H7 (cell line): ENCODE data around the gene ZNF654. TPM values are rescaled to one million over a fixed set of nuclear protein-coding genes. Genes with fewer than 3 reads are reported as not detected.

ENCODE experiments used
- DNase-seq: peaks from one replicate; pipeline ENCODE4 v3.0.0; 2012
- H3K27me3 ChIP-seq: 2 replicates; pipeline ENCODE4 v1.6.0; 2011; ENCODE audit warnings: mild to moderate bottlenecking, low read length; ENCODE audit not compliant: control insufficient read depth, insufficient read depth
- H3K36me3 ChIP-seq: replicated peaks from 2 replicates; pipeline ENCODE4 v1.5.1; 2011; ENCODE audit warnings: low read length; ENCODE audit not compliant: control insufficient read depth, insufficient read depth
- H3K4me3 ChIP-seq: 2 replicates; pipeline ENCODE4 v1.5.1; 2011; ENCODE audit warnings: low read depth, mild to moderate bottlenecking, control low read depth, low read length, moderate library complexity; ENCODE audit not compliant: insufficient read depth
- total RNA-seq: library from RNA; depleted of rRNA; stranded (reverse); fragments of >200 nt; shearing (Covaris generic); gene quantifications from 2 replicates; pipeline ENCODE4 v1.2.3, GENCODE V29; 2014

ZNF654 gene
- total RNA-seq, 1 experiment from 2014 or later: 2.1 TPM

DNA sequence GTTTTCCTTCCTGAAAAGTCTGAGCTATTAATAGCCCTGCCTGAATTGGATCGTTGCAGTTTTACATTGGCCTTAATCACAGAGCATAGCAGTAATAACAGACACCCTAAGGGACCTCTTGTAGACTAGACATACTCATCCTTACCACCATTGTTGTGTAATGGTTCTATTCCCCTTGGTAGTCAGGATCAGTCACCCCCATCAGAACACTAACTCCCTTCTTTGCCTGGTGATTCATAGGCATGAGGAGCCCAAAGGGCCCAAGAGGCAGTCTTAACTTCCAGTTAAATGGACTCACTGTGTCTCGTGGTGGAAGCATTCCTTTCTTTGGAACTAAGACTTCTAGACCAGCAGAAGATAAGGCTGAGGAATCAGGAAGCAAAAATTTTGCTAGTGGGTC, 20.5 kb upstream of the ZNF654 start:
- H3K36me3 ChIP-seq: no peaks in the 10 kb centered on the region
- no peak for DNase-seq

GRCh38 chr3:88040529-88040928, 18.5 kb upstream of the ZNF654 start:
- Histone ChIP-seq H3K27me3 (no peaks in the 10 kb centered on the region), H3K4me3 (no peak overlapping the region), H3K36me3 (no peaks in the 10 kb centered on the region)
- no peak for DNase-seq

More for the DNA sequence above, 20.5 kb upstream of the ZNF654 start:
- Histone ChIP-seq H3K27me3 (no peaks in the 10 kb centered on the region), H3K4me3 (no peak overlapping the region)

GRCh38 chr3:88041005-88041404, 18.1 kb upstream of the ZNF654 start:
- Histone ChIP-seq H3K27me3 (no peaks in the 10 kb centered on the region), H3K4me3 (no peak overlapping the region), H3K36me3 (no peaks in the 10 kb centered on the region)
- DNase-seq: no peak

- H3K27me3 ChIP-seq: no peaks in the 10 kb centered on the region
These were observed 14.6 kb upstream of the ZNF654 start for GRCh38 chr3:88044411-88044810.

GRCh38 chr3:88046766-88047165, 12.3 kb upstream of the ZNF654 start:
- H3K27me3 ChIP-seq: no peaks in the 10 kb centered on the region
- DNase-seq: no peak
- no peak overlapping the region for H3K4me3 ChIP-seq
- H3K36me3 ChIP-seq: no peaks in the 10 kb centered on the region

More at GRCh38 chr3:88044411-88044810, 14.6 kb upstream of the ZNF654 start:
- DNase-seq: no peak
- H3K36me3 ChIP-seq: no peaks in the 10 kb centered on the region
- no peak overlapping the region for H3K4me3 ChIP-seq

GRCh38 chr3:88057630-88058305, 1.3 kb upstream of the ZNF654 start:
- no peak for DNase-seq

DNA sequence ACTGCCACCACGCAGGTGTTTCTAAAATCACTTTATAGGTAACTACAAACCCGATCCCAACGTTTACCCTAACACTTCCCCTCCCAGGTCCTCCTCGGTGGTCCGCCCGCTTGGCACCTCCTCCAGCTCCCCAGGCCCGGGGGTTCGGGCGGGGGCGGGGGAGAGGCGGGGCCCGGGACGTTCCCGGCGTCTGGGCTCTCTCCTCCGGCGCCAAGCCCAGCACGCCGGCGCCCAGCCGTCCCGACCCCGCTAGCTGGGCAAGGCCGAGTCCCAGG, 812 bp upstream of the ZNF654 start:
- Histone ChIP-seq H3K36me3 (peaks cover 7% of the 10 kb centered on the region), H3K4me3 (peak overlapping the region; percentile 83), H3K27me3 (no peaks in the 10 kb centered on the region)
- peak; percentile 81 for DNase-seq

More at GRCh38 chr3:88057630-88058305, 1.3 kb upstream of the ZNF654 start:
- Histone ChIP-seq H3K4me3 (peak overlapping the region; percentile 83), H3K36me3 (peaks cover 7% of the 10 kb centered on the region), H3K27me3 (no peaks in the 10 kb centered on the region)

GRCh38 chr3:88059380-88060170, 520 bp downstream of the ZNF654 start:
- peak; percentile 41 for DNase-seq
- H3K27me3 ChIP-seq: no peaks in the 10 kb centered on the region

DNA sequence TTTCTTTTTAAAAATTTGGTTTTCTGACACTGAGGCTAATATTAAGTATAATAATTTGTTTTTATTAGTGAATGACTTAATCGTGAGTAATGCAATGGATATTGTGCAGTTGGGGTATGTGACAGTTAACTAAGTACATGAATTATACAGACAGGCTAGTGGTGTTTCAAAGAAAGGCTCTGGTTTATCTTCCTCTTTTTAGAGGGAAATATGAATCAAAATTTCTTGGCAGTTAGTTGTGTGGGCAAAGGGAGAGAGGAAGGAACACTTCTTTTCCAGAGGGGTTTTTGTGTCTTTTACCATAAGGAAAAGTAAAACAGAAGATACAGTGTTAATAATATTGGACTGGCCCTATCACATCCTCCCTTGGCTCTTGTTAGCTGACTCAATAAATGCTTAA, 2.7 kb downstream of the ZNF654 start:
- no peaks in the 10 kb centered on the region for H3K36me3 ChIP-seq
- DNase-seq: no peak
- H3K4me3 ChIP-seq: no peak overlapping the region
- H3K27me3 ChIP-seq: no peaks in the 10 kb centered on the region

More at GRCh38 chr3:88059380-88060170, 520 bp downstream of the ZNF654 start:
- peak overlapping the region; percentile 93 for H3K4me3 ChIP-seq
- H3K36me3 ChIP-seq: peaks cover 7% of the 10 kb centered on the region

DNA sequence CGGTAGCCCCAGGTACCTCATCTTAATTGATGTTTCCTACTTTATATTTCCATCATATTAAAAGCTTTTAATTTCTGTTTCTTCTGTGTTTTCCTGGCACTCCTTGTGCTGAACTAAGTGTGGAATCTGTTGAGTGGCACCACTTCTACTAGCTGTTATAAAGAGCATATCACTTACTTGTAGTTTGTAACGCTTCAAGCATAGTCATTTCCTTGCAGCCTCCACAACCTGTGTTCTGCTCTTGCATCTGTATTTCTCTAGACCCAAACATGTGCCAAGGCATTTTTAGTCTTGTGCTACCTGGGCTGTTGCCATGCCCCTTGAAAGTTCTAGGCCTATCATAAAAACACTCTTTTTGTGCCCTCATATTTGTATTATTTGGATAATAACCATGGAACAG, 16.0 kb downstream of the ZNF654 start:
- no peak overlapping the region for H3K4me3 ChIP-seq
- no peaks in the 10 kb centered on the region for H3K27me3 ChIP-seq
- H3K36me3 ChIP-seq: no peaks in the 10 kb centered on the region
- no peak for DNase-seq

DNA sequence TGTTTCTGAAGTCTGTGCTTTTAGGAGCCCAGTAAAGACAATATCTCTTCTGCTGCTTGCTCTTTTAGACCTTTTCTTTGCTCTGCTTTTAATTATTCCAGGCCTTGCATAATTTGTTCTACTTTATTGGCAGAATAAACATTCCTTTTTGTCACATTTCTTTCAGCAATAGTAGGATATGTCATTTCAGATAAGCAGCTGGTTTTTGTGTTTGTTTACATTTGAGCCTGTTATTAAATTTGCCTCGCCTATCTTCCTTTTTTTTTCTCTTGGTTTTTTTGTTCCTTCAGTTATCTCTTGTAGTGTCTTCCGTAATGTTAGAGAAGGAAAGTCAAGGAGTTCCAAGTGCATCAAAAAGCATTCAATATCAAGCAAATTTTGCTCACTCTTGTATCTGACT, 16.4 kb downstream of the ZNF654 start:
- Histone ChIP-seq H3K36me3 (no peaks in the 10 kb centered on the region), H3K27me3 (no peaks in the 10 kb centered on the region), H3K4me3 (no peak overlapping the region)
- no peak for DNase-seq

DNA sequence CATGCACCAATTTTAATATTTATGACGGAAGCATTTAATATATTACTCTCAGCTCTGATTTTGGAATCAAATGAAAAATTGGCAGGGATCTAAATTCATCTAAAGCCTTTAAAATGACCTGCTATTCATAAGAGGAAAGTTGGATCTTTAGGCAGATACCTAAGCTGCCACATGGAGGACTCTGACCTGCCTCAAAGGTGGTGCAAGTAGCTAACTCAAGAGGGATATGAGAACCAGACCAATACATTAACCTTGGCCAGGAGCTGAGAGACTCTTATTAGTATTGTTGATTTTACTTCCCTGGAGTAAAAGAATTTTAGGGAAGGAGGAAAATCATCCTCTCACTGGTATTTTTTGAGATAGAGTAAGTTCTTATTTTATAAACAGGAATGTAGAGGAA, 17.7 kb downstream of the ZNF654 start:
- Histone ChIP-seq H3K27me3 (no peaks in the 10 kb centered on the region), H3K36me3 (no peaks in the 10 kb centered on the region), H3K4me3 (no peak overlapping the region)
- no peak for DNase-seq

DNA sequence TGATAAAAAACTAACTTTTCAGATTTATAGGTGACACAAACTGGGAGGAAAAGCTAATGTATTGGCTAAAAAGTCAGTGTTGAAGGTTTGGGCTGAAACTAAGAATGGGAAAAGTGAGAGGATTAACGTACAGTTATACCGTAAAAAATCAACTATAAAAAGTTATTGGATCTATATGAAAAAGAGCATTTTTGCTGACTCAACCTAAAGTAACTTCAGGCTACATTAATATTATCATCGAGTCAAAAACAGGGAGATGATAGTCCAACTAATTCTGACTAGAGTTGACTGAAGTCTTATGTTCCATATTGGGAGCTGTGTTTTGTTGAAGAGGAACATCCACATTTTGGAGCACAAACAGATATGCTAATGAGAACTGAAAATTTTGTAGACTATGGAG, 19.9 kb downstream of the ZNF654 start:
- no peaks in the 10 kb centered on the region for H3K36me3 ChIP-seq
- no peak overlapping the region for H3K4me3 ChIP-seq
- no peaks in the 10 kb centered on the region for H3K27me3 ChIP-seq

GRCh38 chr3:88082854-88083253, 23.8 kb downstream of the ZNF654 start:
- Histone ChIP-seq H3K4me3 (no peak overlapping the region), H3K27me3 (no peaks in the 10 kb centered on the region), H3K36me3 (no peaks in the 10 kb centered on the region)
- DNase-seq: no peak

More for the DNA sequence above, 19.9 kb downstream of the ZNF654 start:
- DNase-seq: no peak

DNA sequence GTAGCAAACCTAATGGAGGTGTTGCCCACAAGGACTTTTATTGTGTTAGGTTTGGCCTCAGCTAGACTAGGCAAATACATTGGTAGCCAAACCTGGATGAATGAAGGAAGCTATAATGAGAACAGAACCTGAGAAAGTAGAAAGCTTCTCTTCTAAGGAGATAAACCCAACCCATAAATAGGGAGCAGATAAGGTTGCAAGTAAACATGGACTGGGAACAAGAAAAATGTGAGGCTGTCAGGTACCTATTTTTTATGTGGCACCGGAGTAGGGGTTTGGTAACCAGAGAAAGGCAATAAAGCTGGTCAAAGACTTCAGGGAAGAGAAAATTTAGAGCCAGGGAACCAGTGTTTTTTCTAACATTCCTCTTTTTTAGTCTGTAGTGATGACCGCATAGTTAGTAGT, 25.0 kb downstream of the ZNF654 start:
- no peaks in the 10 kb centered on the region for H3K27me3 ChIP-seq
- no peak overlapping the region for H3K4me3 ChIP-seq
- no peak for DNase-seq
- no peaks in the 10 kb centered on the region for H3K36me3 ChIP-seq
